ENCODE results near the gene TRMU. TPM values are rescaled to one million over a fixed set of nuclear protein-coding genes. Genes with fewer than 3 reads are reported as not detected.

Gene TRMU
- total RNA-seq, 6 donors from 2014 or later, result 30.7 to 77.5 (median 35.8) TPM

- H3K27ac ChIP-seq, result no peak overlapping the region
- no peak overlapping the region for H3K4me3 ChIP-seq
- WGBS, 2 donors, result 86% methylated on average over 10 to 34 of the region's 35 CpGs
- DNase-seq, result peak in 1 of 2 donors; percentile 79
- ATAC-seq (ENCODE audit: low FRiP score in 2 of 2), result no peak
- no peak for TF ChIP-seq CTCF (IDR thresholded peaks at IDR 0.05)
- no peak for TF ChIP-seq POLR2A (IDR thresholded peaks at IDR 0.05)
- TF ChIP-seq EP300 (IDR thresholded peaks at IDR 0.05), result no peak
- no peak for TF ChIP-seq POLR2AphosphoS5 (IDR thresholded peaks at IDR 0.05)
- no peaks in the 10 kb centered on the region for H3K9me3 ChIP-seq
- H3K36me3 ChIP-seq, result peaks cover 0 to 42% (median 19%) of the 10 kb centered on the region in 4 donors
- H3K4me1 ChIP-seq, result peaks cover 0 to 4% (median 0%) of the 10 kb centered on the region in 4 donors
- no peaks in the 10 kb centered on the region for H3K27me3 ChIP-seq
These were observed 28.3 kb downstream of the TRMU start for GRCh38 chr22:46363611-46364321.

GRCh38 chr22:46364341-46365165, 29.0 kb downstream of the TRMU start:
- TF ChIP-seq POLR2A (IDR thresholded peaks at IDR 0.05) (no peak), EP300 (IDR thresholded peaks at IDR 0.05) (no peak), POLR2AphosphoS5 (IDR thresholded peaks at IDR 0.05) (no peak), CTCF (IDR thresholded peaks at IDR 0.05) (no peak)
- no peak for ATAC-seq (ENCODE audit: low FRiP score in 2 of 2)
- H3K36me3 ChIP-seq, result peaks cover 0 to 41% (median 15%) of the 10 kb centered on the region in 4 donors
- peaks cover 0 to 4% (median 0%) of the 10 kb centered on the region in 4 donors for H3K4me1 ChIP-seq
- 87 to 100% methylated on average over 2 to 22 of the region's 26 CpGs for WGBS, 2 donors
- DNase-seq, result peak in 1 of 2 donors; percentile 79
- H3K27me3 ChIP-seq, result no peaks in the 10 kb centered on the region
- no peak overlapping the region for H3K27ac ChIP-seq
- no peaks in the 10 kb centered on the region for H3K9me3 ChIP-seq
- H3K4me3 ChIP-seq, result no peak overlapping the region

GRCh38 chr22:46365166-46365624, 29.7 kb downstream of the TRMU start:
- Histone ChIP-seq H3K36me3 (peaks cover 0 to 41% (median 14%) of the 10 kb centered on the region in 4 donors), H3K4me3 (no peak overlapping the region), H3K9me3 (no peaks in the 10 kb centered on the region), H3K4me1 (peaks cover 0 to 4% (median 0%) of the 10 kb centered on the region in 4 donors), H3K27ac (no peak overlapping the region), H3K27me3 (no peaks in the 10 kb centered on the region)
- TF ChIP-seq CTCF (IDR thresholded peaks at IDR 0.05), result no peak
- TF ChIP-seq POLR2A (IDR thresholded peaks at IDR 0.05), result no peak
- WGBS, 2 donors, result 92 to 94% methylated on average over 20 to 22 of the region's 22 CpGs
- DNase-seq, result peak in 1 of 2 donors; percentile 68
- ATAC-seq (ENCODE audit: low FRiP score in 2 of 2), result no peak

GRCh38 chr22:46366327-46366731, 30.8 kb downstream of the TRMU start:
- peaks cover 0 to 4% (median 0%) of the 10 kb centered on the region in 4 donors for H3K4me1 ChIP-seq
- no peak overlapping the region for H3K4me3 ChIP-seq
- TF ChIP-seq POLR2AphosphoS5 (IDR thresholded peaks at IDR 0.05) (no peak), POLR2A (IDR thresholded peaks at IDR 0.05) (no peak), CTCF (IDR thresholded peaks at IDR 0.05) (no peak), EP300 (IDR thresholded peaks at IDR 0.05) (no peak)
- H3K9me3 ChIP-seq, result no peaks in the 10 kb centered on the region
- H3K36me3 ChIP-seq, result peaks cover 0 to 41% (median 12%) of the 10 kb centered on the region in 4 donors
- WGBS, 2 donors, result 92 to 95% methylated on average over 11 to 12 of the region's 19 CpGs
- no peak overlapping the region for H3K27ac ChIP-seq
- ATAC-seq (ENCODE audit: low FRiP score in 2 of 2) (no peak), DNase-seq (no peak)
- H3K27me3 ChIP-seq, result no peaks in the 10 kb centered on the region
